ENCODE data around the gene ISM1.

ISM1 gene

DNA sequence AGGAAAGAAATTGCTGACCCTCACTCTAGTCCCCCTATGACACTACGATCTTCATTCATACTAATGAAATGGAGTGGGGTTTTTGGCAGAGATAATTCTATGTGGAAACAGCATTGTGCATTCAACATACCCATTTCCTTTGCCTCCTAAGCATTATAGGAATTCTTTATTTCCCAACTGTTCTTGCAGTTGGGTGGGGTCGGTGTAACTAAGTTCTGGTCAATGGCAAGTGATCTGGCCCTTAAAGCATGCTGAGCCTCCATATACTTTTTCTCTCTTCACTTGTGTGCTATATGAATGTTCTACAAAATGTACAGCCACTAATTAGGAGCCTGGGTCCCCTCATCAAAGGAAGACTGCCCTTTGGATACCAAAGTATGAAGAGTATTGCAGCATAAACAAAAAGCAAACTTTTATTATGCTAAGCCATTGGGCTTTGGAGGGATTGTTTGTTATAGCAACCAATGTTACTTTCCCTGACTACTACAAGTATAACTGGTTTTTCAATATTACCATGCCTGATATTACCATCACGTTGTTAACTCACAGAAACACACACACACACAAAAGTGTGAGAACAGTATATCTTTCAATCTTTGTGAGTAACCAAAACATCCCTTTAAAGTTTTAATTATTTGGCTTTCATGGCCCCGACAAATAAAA, 9.0 kb upstream of the ISM1 start:
- Mint-ChIP-seq H3K36me3 (ENCODE audit: insufficient read depth) (peaks cover 2% of the 10 kb centered on the region), H3K9me3 (no peaks in the 10 kb centered on the region), H3K27me3 (peaks cover 21 to 44% of the 10 kb centered on the region in 2 donors), H3K27ac (no peak overlapping the region), H3K4me3 (no peak overlapping the region), H3K4me1 (ENCODE audit: low read depth in 2 of 2) (peaks cover 0 to 3% of the 10 kb centered on the region in 2 donors)
- DNase-seq (no peak), ATAC-seq (replicated peaks) (no peak)

DNA sequence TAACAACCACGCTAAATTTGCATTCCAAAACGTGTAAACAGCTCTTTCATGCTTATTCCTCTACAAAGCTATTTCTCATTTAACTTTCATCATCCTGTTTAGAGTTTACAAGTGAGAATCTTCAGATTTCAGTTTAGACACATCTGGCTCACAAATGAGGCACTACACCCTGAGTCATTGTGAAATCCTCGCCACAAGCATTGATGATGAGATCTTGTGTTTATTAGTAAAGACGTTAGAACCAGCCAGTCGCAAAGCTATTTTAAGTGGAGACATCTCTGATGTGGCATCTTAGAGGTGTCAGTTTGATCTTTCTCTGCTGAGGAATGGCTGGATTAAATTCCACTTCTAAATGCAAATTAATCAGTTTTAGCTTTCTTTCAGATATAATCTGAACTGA, 8.3 kb upstream of the ISM1 start:
- DNase-seq (no peak), ATAC-seq (replicated peaks) (no peak)
- Mint-ChIP-seq H3K36me3 (ENCODE audit: insufficient read depth) (peaks cover 2% of the 10 kb centered on the region), H3K4me3 (no peak overlapping the region), H3K9me3 (no peaks in the 10 kb centered on the region), H3K4me1 (ENCODE audit: low read depth in 2 of 2) (peaks cover 0 to 3% of the 10 kb centered on the region in 2 donors), H3K27me3 (peaks cover 26 to 44% of the 10 kb centered on the region in 2 donors), H3K27ac (no peak overlapping the region)

DNA sequence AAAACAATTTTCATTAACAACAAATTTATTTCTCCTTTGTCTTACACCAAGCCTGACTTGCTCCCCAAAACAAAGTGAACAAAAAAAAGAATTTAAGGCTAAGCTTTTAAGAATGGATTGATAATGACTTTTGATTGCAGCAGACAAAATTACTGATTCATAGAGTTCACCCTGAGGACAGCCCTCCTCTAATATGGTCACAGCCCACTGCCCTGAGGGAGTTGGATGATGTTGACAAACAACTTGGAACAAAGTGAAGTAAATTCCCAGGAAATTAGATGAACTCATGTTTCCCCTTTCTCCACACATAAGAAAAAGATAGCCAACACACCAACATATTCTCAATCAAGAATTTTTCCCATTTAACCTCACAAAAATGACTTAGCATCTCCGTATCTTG, 7.7 kb upstream of the ISM1 start:
- H3K9me3 Mint-ChIP-seq = no peaks in the 10 kb centered on the region
- H3K4me1 Mint-ChIP-seq (ENCODE audit: low read depth in 2 of 2) = peaks cover 0 to 3% of the 10 kb centered on the region in 2 donors
- H3K27me3 Mint-ChIP-seq = peaks cover 31 to 50% of the 10 kb centered on the region in 2 donors
- no peak overlapping the region for H3K27ac Mint-ChIP-seq
- H3K36me3 Mint-ChIP-seq (ENCODE audit: insufficient read depth) = peaks cover 2% of the 10 kb centered on the region
- H3K4me3 Mint-ChIP-seq = no peak overlapping the region
- ATAC-seq (replicated peaks) (no peak), DNase-seq (no peak)

DNA sequence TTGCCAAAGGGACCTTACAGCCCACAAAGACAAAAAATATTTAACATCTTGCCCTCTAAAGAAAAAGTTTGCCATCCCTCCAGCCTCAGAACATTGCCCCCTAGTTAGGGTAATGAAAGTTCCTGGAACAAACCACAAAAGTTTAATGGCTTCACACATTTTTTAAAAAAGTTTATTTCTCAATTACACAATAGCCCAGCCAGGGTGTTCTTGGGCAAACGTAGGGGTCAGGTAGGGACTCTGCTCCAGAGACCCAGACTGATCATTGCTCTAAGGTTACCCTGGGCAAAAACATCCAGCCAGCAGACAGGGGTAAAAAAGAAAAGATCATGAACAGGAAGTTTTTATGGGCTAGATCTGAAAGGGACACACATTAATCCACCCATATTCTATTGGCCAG, 4.5 kb upstream of the ISM1 start:
- Mint-ChIP-seq H3K27ac (no peak overlapping the region), H3K9me3 (no peaks in the 10 kb centered on the region), H3K36me3 (ENCODE audit: insufficient read depth) (peaks cover 2% of the 10 kb centered on the region), H3K4me1 (ENCODE audit: low read depth in 2 of 2) (peaks cover 0 to 6% of the 10 kb centered on the region in 2 donors), H3K4me3 (no peak overlapping the region), H3K27me3 (peaks cover 49 to 70% of the 10 kb centered on the region in 2 donors)
- ATAC-seq (replicated peaks) (no peak), DNase-seq (no peak)

DNA sequence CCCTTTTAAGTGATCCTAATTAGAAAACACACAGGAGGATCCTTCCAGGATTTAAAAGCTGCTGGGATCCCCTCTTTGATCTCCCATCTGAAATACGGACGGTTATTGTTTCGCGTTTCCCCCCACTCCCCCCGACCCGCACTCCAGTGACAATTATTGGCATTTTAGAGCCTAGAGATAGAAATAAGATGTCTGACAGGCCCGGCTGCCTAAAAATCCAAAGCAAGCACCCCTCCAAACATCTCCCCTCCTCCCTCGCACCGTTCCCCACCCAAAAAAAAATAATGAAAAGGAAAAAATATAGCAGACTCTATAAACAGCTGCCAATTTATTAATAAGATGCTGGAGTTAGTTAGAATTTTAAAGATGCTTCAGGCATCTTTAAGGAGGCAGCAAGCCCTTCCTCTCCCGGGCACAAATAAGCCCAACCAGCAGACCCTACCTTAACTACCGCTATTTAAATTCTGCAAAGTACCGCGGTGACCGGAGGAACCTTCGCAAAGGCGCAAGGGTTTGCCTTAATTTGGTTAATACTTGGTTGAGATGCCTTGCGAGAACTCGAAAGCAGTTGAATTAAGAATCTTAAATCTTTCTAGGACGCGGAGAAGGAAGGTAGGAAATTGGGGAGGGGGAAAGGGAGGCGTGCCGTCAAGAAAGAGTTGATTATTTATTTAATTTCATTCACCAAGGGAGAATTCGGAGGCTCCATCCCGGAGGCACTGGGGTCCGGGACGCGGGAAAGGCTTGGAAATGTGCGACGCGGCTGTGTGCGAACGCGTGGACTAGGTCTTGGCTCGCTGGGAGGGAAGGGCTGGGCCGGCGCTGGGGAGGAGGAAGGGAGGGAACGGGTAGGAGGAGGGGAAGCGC, 1.5 kb upstream of the ISM1 start:
- Mint-ChIP-seq H3K9me3 (no peaks in the 10 kb centered on the region), H3K4me1 (ENCODE audit: low read depth in 2 of 2) (peaks cover 4 to 6% of the 10 kb centered on the region in 2 donors), H3K36me3 (ENCODE audit: insufficient read depth) (peaks cover 2% of the 10 kb centered on the region), H3K27me3 (peaks cover 44 to 63% of the 10 kb centered on the region in 2 donors), H3K4me3 (peak overlapping the region; percentile 81), H3K27ac (no peak overlapping the region)
- peak; percentile 1 for ATAC-seq (replicated peaks)
- DNase-seq = no peak

- Mint-ChIP-seq H3K4me3 (peak overlapping the region; percentile 81), H3K27me3 (peaks cover 38 to 61% of the 10 kb centered on the region in 2 donors), H3K4me1 (ENCODE audit: low read depth in 2 of 2) (peaks cover 4 to 6% of the 10 kb centered on the region in 2 donors), H3K9me3 (no peaks in the 10 kb centered on the region), H3K36me3 (ENCODE audit: insufficient read depth) (peaks cover 2% of the 10 kb centered on the region), H3K27ac (peak overlapping the region in 1 of 2 donors; percentile 19)
- ATAC-seq (replicated peaks) (peak; percentile 18), DNase-seq (peak in 1 of 3 experiments; percentile 2)
Measured at GRCh38 chr20:13220194-13220903, 725 bp upstream of the ISM1 start.

GRCh38 chr20:13221313-13221672, 219 bp downstream of the ISM1 start:
- DNase-seq (no peak), ATAC-seq (replicated peaks) (peak; percentile 39)
- Mint-ChIP-seq H3K27me3 (peaks cover 38 to 51% of the 10 kb centered on the region in 2 donors), H3K4me1 (ENCODE audit: low read depth in 2 of 2) (peaks cover 4 to 6% of the 10 kb centered on the region in 2 donors), H3K36me3 (ENCODE audit: insufficient read depth) (peaks cover 2% of the 10 kb centered on the region), H3K9me3 (no peaks in the 10 kb centered on the region), H3K4me3 (no peak overlapping the region), H3K27ac (no peak overlapping the region)

- no peak overlapping the region for H3K27ac Mint-ChIP-seq
- no peaks in the 10 kb centered on the region for H3K36me3 Mint-ChIP-seq (ENCODE audit: insufficient read depth)
- H3K4me3 Mint-ChIP-seq = peak overlapping the region; percentile 67 to 73
- H3K9me3 Mint-ChIP-seq = no peaks in the 10 kb centered on the region
- DNase-seq = peak; percentile 11 to 41 (median 30)
- H3K4me1 Mint-ChIP-seq (ENCODE audit: low read depth in 2 of 2) = peaks cover 3 to 4% of the 10 kb centered on the region in 2 donors
- H3K27me3 Mint-ChIP-seq = peaks cover 34 to 46% of the 10 kb centered on the region in 2 donors
- ATAC-seq (replicated peaks) = peak; percentile 80
Measured at GRCh38 chr20:13221673-13222318, 722 bp downstream of the ISM1 start.

DNA sequence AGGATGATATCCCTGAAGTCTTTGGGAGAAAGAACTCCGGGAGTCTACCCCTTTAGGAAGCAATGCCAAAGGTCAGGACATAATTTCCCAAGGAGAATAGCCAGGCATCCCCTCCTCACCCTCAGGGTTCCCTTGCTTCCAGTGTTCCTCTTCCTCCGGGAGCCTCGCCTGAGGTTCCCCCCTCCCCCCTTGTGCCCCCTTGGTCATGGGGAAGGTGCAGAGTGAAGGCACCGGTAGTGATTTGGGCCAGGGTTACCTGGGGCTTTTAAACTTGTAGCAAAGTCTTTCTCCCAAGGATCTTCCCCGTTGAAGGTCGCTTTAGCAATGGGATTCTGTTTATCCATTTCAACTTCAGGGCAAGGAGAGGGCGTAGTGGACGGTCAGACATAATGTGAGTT, 1.2 kb downstream of the ISM1 start:
- H3K9me3 Mint-ChIP-seq = no peaks in the 10 kb centered on the region
- no peak for DNase-seq
- peaks cover 34 to 41% of the 10 kb centered on the region in 2 donors for H3K27me3 Mint-ChIP-seq
- H3K36me3 Mint-ChIP-seq (ENCODE audit: insufficient read depth) = no peaks in the 10 kb centered on the region
- H3K4me1 Mint-ChIP-seq (ENCODE audit: low read depth in 2 of 2) = peaks cover 3 to 4% of the 10 kb centered on the region in 2 donors
- ATAC-seq (replicated peaks) = no peak
- H3K4me3 Mint-ChIP-seq = peak overlapping the region; percentile 67 to 73
- no peak overlapping the region for H3K27ac Mint-ChIP-seq

DNA sequence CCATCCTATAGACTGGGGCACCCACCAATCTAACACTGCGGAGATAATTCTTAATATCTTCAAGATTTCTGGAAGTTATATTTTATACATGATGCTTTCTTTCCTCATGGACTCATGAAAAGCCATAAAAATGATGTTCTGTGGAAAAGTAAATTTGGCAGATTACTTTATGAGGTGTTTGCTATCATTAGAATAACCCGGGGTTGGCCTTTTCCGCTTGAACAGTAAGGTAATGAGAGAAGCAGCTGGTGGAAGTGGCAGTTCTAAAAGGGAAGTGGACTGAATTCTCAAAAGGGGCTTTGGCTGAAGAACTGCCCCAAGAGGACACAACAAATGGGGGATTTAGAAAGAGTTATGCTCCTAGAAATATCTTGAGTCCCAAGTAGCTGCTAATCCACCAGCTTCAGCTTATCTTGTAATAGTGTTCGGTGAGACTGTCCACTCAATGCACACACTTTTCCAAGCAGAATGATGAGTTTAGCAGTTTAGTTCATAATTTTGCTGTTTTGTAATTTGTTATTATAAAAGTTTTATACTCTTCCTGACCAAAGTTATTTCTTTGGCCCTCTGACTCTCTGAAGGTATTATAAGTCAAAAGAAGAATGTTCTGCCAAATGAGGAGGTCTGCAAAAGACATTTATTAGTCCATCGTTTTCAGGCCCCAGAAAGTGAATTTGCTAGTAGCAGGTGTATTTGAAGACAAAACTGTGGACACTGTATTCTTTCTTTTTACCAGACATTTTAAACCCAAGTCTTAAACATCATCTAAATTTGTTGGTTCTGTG, 2.9 kb downstream of the ISM1 start:
- Mint-ChIP-seq H3K4me1 (ENCODE audit: low read depth in 2 of 2) (peaks cover 3 to 8% of the 10 kb centered on the region in 2 donors), H3K27me3 (peaks cover 18 to 25% of the 10 kb centered on the region in 2 donors), H3K36me3 (ENCODE audit: insufficient read depth) (no peaks in the 10 kb centered on the region), H3K9me3 (no peaks in the 10 kb centered on the region), H3K27ac (no peak overlapping the region), H3K4me3 (no peak overlapping the region)
- DNase-seq (no peak), ATAC-seq (replicated peaks) (no peak)

DNA sequence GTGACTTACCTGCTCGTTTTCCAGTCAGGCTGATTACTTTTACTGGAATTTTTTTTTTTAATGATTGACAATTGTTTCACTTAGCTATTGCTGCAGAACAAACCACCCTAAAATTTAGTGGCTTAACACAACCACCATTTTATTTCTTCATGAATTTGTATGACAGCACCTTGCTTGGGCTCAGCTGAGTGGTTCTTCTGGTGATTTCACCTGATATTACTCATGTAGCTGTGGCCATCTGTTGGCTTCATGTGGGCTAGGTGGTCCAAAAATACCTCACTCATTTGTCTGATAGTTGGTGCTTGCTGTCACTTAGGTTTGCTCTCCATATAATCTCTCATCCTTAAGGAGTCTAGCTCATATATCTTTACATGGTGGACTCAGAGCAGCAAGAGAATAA, 5.3 kb downstream of the ISM1 start:
- no peak for ATAC-seq (replicated peaks)
- Mint-ChIP-seq H3K4me1 (ENCODE audit: low read depth in 2 of 2) (peaks cover 6 to 27% of the 10 kb centered on the region in 2 donors), H3K27me3 (peaks cover 11% of the 10 kb centered on the region in 2 donors), H3K4me3 (no peak overlapping the region), H3K36me3 (ENCODE audit: insufficient read depth) (no peaks in the 10 kb centered on the region), H3K9me3 (no peaks in the 10 kb centered on the region), H3K27ac (no peak overlapping the region)
- DNase-seq = no peak

GRCh38 chr20:13228771-13229170, 7.7 kb downstream of the ISM1 start:
- DNase-seq (no peak), ATAC-seq (replicated peaks) (no peak)
- H3K27ac Mint-ChIP-seq = peak overlapping the region in 1 of 2 donors; percentile 84
- peaks cover 0 to 6% of the 10 kb centered on the region in 2 donors for H3K27me3 Mint-ChIP-seq
- H3K4me1 Mint-ChIP-seq (ENCODE audit: low read depth in 2 of 2) = peaks cover 8 to 27% of the 10 kb centered on the region in 2 donors
- peak overlapping the region in 1 of 2 donors; percentile 46 for H3K4me3 Mint-ChIP-seq
- H3K36me3 Mint-ChIP-seq (ENCODE audit: insufficient read depth) = no peaks in the 10 kb centered on the region
- no peaks in the 10 kb centered on the region for H3K9me3 Mint-ChIP-seq
